Measurements from ENCODE around the gene CPAMD8. TPM values are rescaled to one million over a fixed set of nuclear protein-coding genes. Genes with fewer than 3 reads are reported as not detected.
"Not testable (repeated sequence)": the region's sequence is repeated elsewhere in the genome, so short reads cannot be mapped to it uniquely, and the experiment has no call there.

CPAMD8 gene
- total and polyA plus RNA-seq, 2 donors (not counting 1 experiment from before 2014, with no cell fraction given) = 0.14 to 1.7 TPM

GRCh38 chr19:17021328-17021727 lies 5.3 kb downstream of the CPAMD8 start:
- Histone ChIP-seq H3K79me2 (ENCODE audit: control insufficient read depth, insufficient read depth, low read length) (no peaks in the 10 kb centered on the region), H3K4me3 (replicated peaks in 1 of 4; ENCODE audit: control extremely low read depth in 1 of 4, insufficient read depth in 1 of 4, low read depth in 3 of 4, low read length in 4 of 4) (no peak overlapping the region), H4K20me1 (ENCODE audit: control insufficient read depth, extremely low read depth, insufficient read depth, low read length) (no peaks in the 10 kb centered on the region), H2AFZ (ENCODE audit: low read length) (no peak overlapping the region), H3K27me3 (ENCODE audit: control insufficient read depth, insufficient read depth, low read length) (peaks cover 15% of the 10 kb centered on the region), H3K27ac (ENCODE audit: insufficient read depth, low read length) (no peak overlapping the region), H3K9ac (ENCODE audit: insufficient read depth, low read length) (no peak overlapping the region), H3K9me3 (ENCODE audit: control insufficient read depth, insufficient read depth, low read depth, low read length) (no peaks in the 10 kb centered on the region), H3K36me3 (ENCODE audit: control insufficient read depth, insufficient read depth, low read length) (no peaks in the 10 kb centered on the region), H3K4me2 (ENCODE audit: extremely low read depth, insufficient read depth, low read length) (no peak overlapping the region), H3K4me1 (ENCODE audit: control insufficient read depth, extremely low read depth, insufficient read depth, low read length) (no peaks in the 10 kb centered on the region)
- TF ChIP-seq CTCF (conservative IDR thresholded peaks at IDR 0.05 in 1 of 2, IDR thresholded peaks at IDR 0.05 in 1 of 2; ENCODE audit: low read depth in 1 of 2, low read length in 2 of 2) (no peak), EZH2 (IDR thresholded peaks at IDR 0.05; ENCODE audit: low read length, missing control alignments) (no peak)
- no peak for DNase-seq (ENCODE audit: low read depth in 2 of 2)

GRCh38 chr19:17020823-17021222 lies 5.8 kb downstream of the CPAMD8 start:
- Histone ChIP-seq H3K9ac (ENCODE audit: insufficient read depth, low read length) (no peak overlapping the region), H3K4me1 (ENCODE audit: control insufficient read depth, extremely low read depth, insufficient read depth, low read length) (no peaks in the 10 kb centered on the region), H3K4me3 (replicated peaks in 1 of 4; ENCODE audit: control extremely low read depth in 1 of 4, insufficient read depth in 1 of 4, low read depth in 3 of 4, low read length in 4 of 4) (no peak overlapping the region), H4K20me1 (ENCODE audit: control insufficient read depth, extremely low read depth, insufficient read depth, low read length) (no peaks in the 10 kb centered on the region), H2AFZ (ENCODE audit: low read length) (no peak overlapping the region), H3K79me2 (ENCODE audit: control insufficient read depth, insufficient read depth, low read length) (no peaks in the 10 kb centered on the region), H3K9me3 (ENCODE audit: control insufficient read depth, insufficient read depth, low read depth, low read length) (no peaks in the 10 kb centered on the region), H3K27me3 (ENCODE audit: control insufficient read depth, insufficient read depth, low read length) (peaks cover 10% of the 10 kb centered on the region), H3K4me2 (ENCODE audit: extremely low read depth, insufficient read depth, low read length) (no peak overlapping the region), H3K36me3 (ENCODE audit: control insufficient read depth, insufficient read depth, low read length) (no peaks in the 10 kb centered on the region), H3K27ac (ENCODE audit: insufficient read depth, low read length) (no peak overlapping the region)
- no peak for DNase-seq (ENCODE audit: low read depth in 2 of 2)
- TF ChIP-seq EZH2 (IDR thresholded peaks at IDR 0.05; ENCODE audit: low read length, missing control alignments) = no peak
- TF ChIP-seq CTCF (conservative IDR thresholded peaks at IDR 0.05 in 1 of 2, IDR thresholded peaks at IDR 0.05 in 1 of 2; ENCODE audit: low read depth in 1 of 2, low read length in 2 of 2) = no peak

GRCh38 chr19:17020385-17020784 lies 6.2 kb downstream of the CPAMD8 start:
- Histone ChIP-seq H3K4me3 (replicated peaks in 1 of 4; ENCODE audit: control extremely low read depth in 1 of 4, insufficient read depth in 1 of 4, low read depth in 3 of 4, low read length in 4 of 4) (no peak overlapping the region), H3K9ac (ENCODE audit: insufficient read depth, low read length) (no peak overlapping the region), H3K79me2 (ENCODE audit: control insufficient read depth, insufficient read depth, low read length) (no peaks in the 10 kb centered on the region), H3K4me1 (ENCODE audit: control insufficient read depth, extremely low read depth, insufficient read depth, low read length) (no peaks in the 10 kb centered on the region), H3K27ac (ENCODE audit: insufficient read depth, low read length) (no peak overlapping the region), H3K9me3 (ENCODE audit: control insufficient read depth, insufficient read depth, low read depth, low read length) (no peaks in the 10 kb centered on the region), H3K27me3 (ENCODE audit: control insufficient read depth, insufficient read depth, low read length) (peaks cover 6% of the 10 kb centered on the region), H3K4me2 (ENCODE audit: extremely low read depth, insufficient read depth, low read length) (no peak overlapping the region), H4K20me1 (ENCODE audit: control insufficient read depth, extremely low read depth, insufficient read depth, low read length) (no peaks in the 10 kb centered on the region), H2AFZ (ENCODE audit: low read length) (no peak overlapping the region), H3K36me3 (ENCODE audit: control insufficient read depth, insufficient read depth, low read length) (no peaks in the 10 kb centered on the region)
- no peak for TF ChIP-seq CTCF (conservative IDR thresholded peaks at IDR 0.05 in 1 of 2, IDR thresholded peaks at IDR 0.05 in 1 of 2; ENCODE audit: low read depth in 1 of 2, low read length in 2 of 2)
- TF ChIP-seq EZH2 (IDR thresholded peaks at IDR 0.05; ENCODE audit: low read length, missing control alignments) = no peak
- no peak for DNase-seq (ENCODE audit: low read depth in 2 of 2)

- H3K4me3 ChIP-seq (replicated peaks in 1 of 4; ENCODE audit: control extremely low read depth in 1 of 4, insufficient read depth in 1 of 4, low read depth in 3 of 4, low read length in 4 of 4); H3K9ac ChIP-seq (ENCODE audit: insufficient read depth, low read length); H3K9me3 ChIP-seq (ENCODE audit: control insufficient read depth, insufficient read depth, low read depth, low read length); H2AFZ ChIP-seq (ENCODE audit: low read length); H3K27me3 ChIP-seq (ENCODE audit: control insufficient read depth, insufficient read depth, low read length); H3K36me3 ChIP-seq (ENCODE audit: control insufficient read depth, insufficient read depth, low read length); H3K4me2 ChIP-seq (ENCODE audit: extremely low read depth, insufficient read depth, low read length); H4K20me1 ChIP-seq (ENCODE audit: control insufficient read depth, extremely low read depth, insufficient read depth, low read length); H3K4me1 ChIP-seq (ENCODE audit: control insufficient read depth, extremely low read depth, insufficient read depth, low read length); H3K27ac ChIP-seq (ENCODE audit: insufficient read depth, low read length); H3K79me2 ChIP-seq (ENCODE audit: control insufficient read depth, insufficient read depth, low read length): not testable (repeated sequence)
- DNase-seq (ENCODE audit: low read depth in 2 of 2) = peak in 1 of 2 donors; percentile 6
Observed at GRCh38 chr19:17014212-17014861, 12.3 kb downstream of the CPAMD8 start.

Data from fibroblast of lung (primary cell).